ENCODE measurements around the gene MEG3.

GRCh38 chr14:100791995-100792394 is 33.9 kb upstream of the MEG3 start:
- TF ChIP-seq, protein P1, sequence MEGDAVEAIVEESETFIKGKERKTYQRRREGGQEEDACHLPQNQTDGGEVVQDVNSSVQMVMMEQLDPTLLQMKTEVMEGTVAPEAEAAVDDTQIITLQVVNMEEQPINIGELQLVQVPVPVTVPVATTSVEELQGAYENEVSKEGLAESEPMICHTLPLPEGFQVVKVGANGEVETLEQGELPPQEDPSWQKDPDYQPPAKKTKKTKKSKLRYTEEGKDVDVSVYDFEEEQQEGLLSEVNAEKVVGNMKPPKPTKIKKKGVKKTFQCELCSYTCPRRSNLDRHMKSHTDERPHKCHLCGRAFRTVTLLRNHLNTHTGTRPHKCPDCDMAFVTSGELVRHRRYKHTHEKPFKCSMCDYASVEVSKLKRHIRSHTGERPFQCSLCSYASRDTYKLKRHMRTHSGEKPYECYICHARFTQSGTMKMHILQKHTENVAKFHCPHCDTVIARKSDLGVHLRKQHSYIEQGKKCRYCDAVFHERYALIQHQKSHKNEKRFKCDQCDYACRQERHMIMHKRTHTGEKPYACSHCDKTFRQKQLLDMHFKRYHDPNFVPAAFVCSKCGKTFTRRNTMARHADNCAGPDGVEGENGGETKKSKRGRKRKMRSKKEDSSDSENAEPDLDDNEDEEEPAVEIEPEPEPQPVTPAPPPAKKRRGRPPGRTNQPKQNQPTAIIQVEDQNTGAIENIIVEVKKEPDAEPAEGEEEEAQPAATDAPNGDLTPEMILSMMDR (IDR thresholded peaks at IDR 0.05; ENCODE audit: low read depth, low read length, poor library complexity, severe bottlenecking) = no peak
- TF ChIP-seq EZH2phosphoT487 (IDR thresholded peaks at IDR 0.05; ENCODE audit: borderline replicate concordance, low read length) = no peak

All from DOHH2 (cell line).